ENCODE data around the gene LTBR.
"Not testable (repeated sequence)": the region's sequence is repeated elsewhere in the genome, so short reads cannot be mapped to it uniquely, and the experiment has no call there.

The LTBR gene

GRCh38 chr12:6383572-6384498 lies at the start of gene LTBR:
TSS of gene LTBR (plus strand) at chr12:6384162. CDS start at chr12:6384359, 197 bp downstream.
- DNase-seq, result peak; percentile 64

GRCh38 chr12:6334359-6334758 lies 49.6 kb upstream of the LTBR start:
- no peak for DNase-seq

- no peak for DNase-seq
Observed at GRCh38 chr12:6334940-6335450, 49.0 kb upstream of the LTBR start.

- DNase-seq, result no peak
Observed at GRCh38 chr12:6335451-6336078, 48.4 kb upstream of the LTBR start.

- DNase-seq, result no peak
Observed at GRCh38 chr12:6336079-6336888, 47.7 kb upstream of the LTBR start.

- no peak for DNase-seq
Observed at GRCh38 chr12:6336889-6337853, 46.8 kb upstream of the LTBR start.

GRCh38 chr12:6337958-6338433 lies 46.0 kb upstream of the LTBR start:
- no peak for DNase-seq

- DNase-seq, result not testable (repeated sequence)
Observed at GRCh38 chr12:6338536-6338935, 45.4 kb upstream of the LTBR start.

- no peak for DNase-seq
Observed at GRCh38 chr12:6338955-6339354, 45.0 kb upstream of the LTBR start.

- DNase-seq, result no peak
Observed at GRCh38 chr12:6340032-6340638, 43.8 kb upstream of the LTBR start.

GRCh38 chr12:6340745-6341416 lies 43.1 kb upstream of the LTBR start:
- DNase-seq, result no peak

GRCh38 chr12:6341417-6342139 lies 42.4 kb upstream of the LTBR start, which contains the start of gene TNFRSF1A:
TSS of gene TNFRSF1A (minus strand) at chr12:6342076. CDS start at chr12:6341814, 262 bp downstream.
- DNase-seq, result no peak

- no peak for DNase-seq
Observed at GRCh38 chr12:6342140-6342889, 41.6 kb upstream of the LTBR start.

- DNase-seq, result no peak
Observed at GRCh38 chr12:6343518-6343917, 40.4 kb upstream of the LTBR start.

GRCh38 chr12:6344101-6344660 lies 39.8 kb upstream of the LTBR start:
- not testable (repeated sequence) for DNase-seq

GRCh38 chr12:6345319-6346091 lies 38.5 kb upstream of the LTBR start:
- no peak for DNase-seq

- DNase-seq, result no peak
Observed at GRCh38 chr12:6346235-6346832, 37.6 kb upstream of the LTBR start.

Measured in NCI-H774 (cell line).